Stimulated activated CD8-positive, alpha-beta memory T cell treated with anti-CD3 and anti-CD28 coated beads, Interleukin-15, amount 100 ng/mL, for 24 hours (primary cell): ENCODE measurements around the gene REG1A.

Experiments
- DNase-seq: peaks from one replicate; pipeline ENCODE4 v3.0.0-alpha.2; 2020; ENCODE audit warnings: low read depth

Gene REG1A

GRCh38 chr2:79125721-79125985 is 5.4 kb downstream of the REG1A start:
- no peak for DNase-seq

GRCh38 chr2:79128406-79128805 is 8.1 kb downstream of the REG1A start:
- no peak for DNase-seq

- no peak for DNase-seq
These were observed 9.0 kb downstream of the REG1A start for GRCh38 chr2:79129260-79129659.

- no peak for DNase-seq
These were observed 9.5 kb downstream of the REG1A start for GRCh38 chr2:79129804-79130203.

- DNase-seq = no peak
These were observed 11.4 kb downstream of the REG1A start for GRCh38 chr2:79131687-79132086.

GRCh38 chr2:79138385-79138784 is 18.1 kb downstream of the REG1A start:
- DNase-seq = no peak

GRCh38 chr2:79139423-79139822 is 19.1 kb downstream of the REG1A start:
- no peak for DNase-seq

GRCh38 chr2:79155826-79156476 is 35.7 kb downstream of the REG1A start:
- no peak for DNase-seq

GRCh38 chr2:79159030-79159429 is 38.7 kb downstream of the REG1A start:
- no peak for DNase-seq

GRCh38 chr2:79159653-79160052 is 39.4 kb downstream of the REG1A start, which contains the start of gene REG3A:
REG3A (minus strand) TSS chr2:79159753; CDS start chr2:79159405, 348 bp downstream.
- DNase-seq = no peak

- no peak for DNase-seq
These were observed 41.8 kb downstream of the REG1A start for GRCh38 chr2:79162132-79162531.

GRCh38 chr2:79162801-79163200 is 42.5 kb downstream of the REG1A start:
- no peak for DNase-seq

- no peak for DNase-seq
These were observed 51.2 kb downstream of the REG1A start for GRCh38 chr2:79171348-79171958.
